ENCODE data around the gene VPS26A. TPM values are rescaled to one million over a fixed set of nuclear protein-coding genes. Genes with fewer than 3 reads are reported as not detected.
"Not testable (repeated sequence)": the region's sequence is repeated elsewhere in the genome, so short reads cannot be mapped to it uniquely, and the experiment has no call there.

VPS26A gene
- total RNA-seq, 6 donors from 2014 or later, result 18.9 to 57.7 (median 40.9) TPM

DNA sequence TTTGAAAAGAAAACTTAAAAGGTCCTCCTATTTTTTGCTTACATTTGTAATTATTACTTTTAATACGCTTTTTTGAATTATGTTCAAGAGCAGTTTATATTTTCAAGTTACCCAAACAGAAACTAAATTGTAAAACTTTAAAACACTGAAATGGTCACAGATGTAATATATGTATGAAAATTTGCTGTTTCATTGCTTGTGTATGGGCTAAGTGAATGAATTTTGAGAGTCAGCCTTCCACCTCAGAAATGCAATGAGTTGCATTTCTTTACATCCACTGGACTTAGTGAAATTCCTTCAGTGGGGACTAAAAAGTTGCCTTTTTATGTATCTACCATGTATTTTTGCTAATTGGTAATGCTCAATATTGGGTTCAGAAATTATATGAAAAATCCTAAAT, 1.6 kb downstream of the VPS26A start:
- Histone ChIP-seq H3K4me1 (peaks cover 8 to 48% (median 26%) of the 10 kb centered on the region in 4 donors), H3K27me3 (no peaks in the 10 kb centered on the region), H3K4me3 (peak overlapping the region in 3 of 4 donors; percentile 92 to 97 (median 96)), H3K9me3 (no peaks in the 10 kb centered on the region), H3K27ac (peak overlapping the region in 2 of 4 donors; percentile 99 to 100), H3K36me3 (no peaks in the 10 kb centered on the region)
- DNase-seq (no peak), ATAC-seq (ENCODE audit: low FRiP score in 2 of 2) (no peak)
- TF ChIP-seq POLR2A (IDR thresholded peaks at IDR 0.05) (no peak), POLR2AphosphoS5 (IDR thresholded peaks at IDR 0.05) (no peak), EP300 (IDR thresholded peaks at IDR 0.05) (no peak)
- TF ChIP-seq, protein P1, sequence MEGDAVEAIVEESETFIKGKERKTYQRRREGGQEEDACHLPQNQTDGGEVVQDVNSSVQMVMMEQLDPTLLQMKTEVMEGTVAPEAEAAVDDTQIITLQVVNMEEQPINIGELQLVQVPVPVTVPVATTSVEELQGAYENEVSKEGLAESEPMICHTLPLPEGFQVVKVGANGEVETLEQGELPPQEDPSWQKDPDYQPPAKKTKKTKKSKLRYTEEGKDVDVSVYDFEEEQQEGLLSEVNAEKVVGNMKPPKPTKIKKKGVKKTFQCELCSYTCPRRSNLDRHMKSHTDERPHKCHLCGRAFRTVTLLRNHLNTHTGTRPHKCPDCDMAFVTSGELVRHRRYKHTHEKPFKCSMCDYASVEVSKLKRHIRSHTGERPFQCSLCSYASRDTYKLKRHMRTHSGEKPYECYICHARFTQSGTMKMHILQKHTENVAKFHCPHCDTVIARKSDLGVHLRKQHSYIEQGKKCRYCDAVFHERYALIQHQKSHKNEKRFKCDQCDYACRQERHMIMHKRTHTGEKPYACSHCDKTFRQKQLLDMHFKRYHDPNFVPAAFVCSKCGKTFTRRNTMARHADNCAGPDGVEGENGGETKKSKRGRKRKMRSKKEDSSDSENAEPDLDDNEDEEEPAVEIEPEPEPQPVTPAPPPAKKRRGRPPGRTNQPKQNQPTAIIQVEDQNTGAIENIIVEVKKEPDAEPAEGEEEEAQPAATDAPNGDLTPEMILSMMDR (IDR thresholded peaks at IDR 0.05), result no peak
- WGBS, 2 donors, result 48 to 51% methylated on average over 1 of the region's 1 CpG

DNA sequence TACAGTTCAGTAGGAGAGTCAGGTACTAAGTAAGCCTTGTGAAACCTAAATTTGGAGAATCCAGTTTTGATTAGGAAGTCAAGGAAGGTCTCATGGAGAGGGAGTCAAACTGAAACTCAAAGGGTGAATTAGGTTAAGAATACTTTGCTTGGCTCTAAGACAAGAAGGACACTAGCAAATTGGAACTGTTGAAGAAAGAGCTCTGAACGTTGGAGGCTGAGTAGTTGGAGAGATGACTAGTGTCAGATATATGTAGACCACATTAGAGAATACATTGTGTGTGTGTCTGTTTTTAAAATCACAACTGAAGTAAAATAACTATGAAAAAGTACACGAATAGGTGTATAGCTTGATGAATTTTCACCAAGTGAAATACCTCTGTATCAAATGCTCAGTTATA, 6.3 kb downstream of the VPS26A start:
- ATAC-seq (ENCODE audit: low FRiP score in 2 of 2), result no peak
- 46 to 57% methylated on average over 2 of the region's 2 CpGs for WGBS, 2 donors
- no peaks in the 10 kb centered on the region for H3K9me3 ChIP-seq
- no peaks in the 10 kb centered on the region for H3K27me3 ChIP-seq
- H3K36me3 ChIP-seq, result peaks cover 0 to 22% (median 12%) of the 10 kb centered on the region in 4 donors
- H3K4me3 ChIP-seq, result no peak overlapping the region
- H3K4me1 ChIP-seq, result peaks cover 5 to 45% (median 17%) of the 10 kb centered on the region in 4 donors
- no peak overlapping the region for H3K27ac ChIP-seq
- TF ChIP-seq POLR2AphosphoS5 (IDR thresholded peaks at IDR 0.05) (no peak), EP300 (IDR thresholded peaks at IDR 0.05) (no peak)
- no peak for DNase-seq

DNA sequence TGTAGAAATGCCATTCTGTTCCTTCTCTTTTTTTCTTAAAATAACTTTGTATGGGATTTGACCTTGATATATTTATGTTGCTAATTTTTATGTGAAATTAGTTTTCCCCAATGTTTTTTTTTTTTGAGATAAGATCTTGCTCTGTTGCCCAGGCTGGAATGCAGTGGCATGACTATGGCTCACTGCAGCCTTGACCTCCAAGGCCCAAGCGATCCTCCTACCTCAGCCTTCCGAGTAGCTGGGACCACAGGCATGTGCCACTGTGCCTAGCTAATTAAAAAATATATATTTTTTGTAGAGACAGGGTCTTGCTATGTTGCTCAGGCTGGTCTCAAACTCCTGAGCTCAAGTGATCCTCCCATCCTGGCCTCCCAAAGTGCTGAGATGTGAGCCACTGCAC, 16.0 kb downstream of the VPS26A start:
- H3K27ac ChIP-seq, result no peak overlapping the region
- ATAC-seq (ENCODE audit: low FRiP score in 2 of 2), result no peak
- TF ChIP-seq, protein P1 (IDR thresholded peaks at IDR 0.05), result no peak
- TF ChIP-seq POLR2A (IDR thresholded peaks at IDR 0.05) (no peak), POLR2AphosphoS5 (IDR thresholded peaks at IDR 0.05) (no peak), EP300 (IDR thresholded peaks at IDR 0.05) (no peak)
- H3K36me3 ChIP-seq, result peaks cover 0 to 27% (median 5%) of the 10 kb centered on the region in 4 donors
- no peak overlapping the region for H3K4me3 ChIP-seq
- H3K27me3 ChIP-seq, result no peaks in the 10 kb centered on the region
- H3K4me1 ChIP-seq, result no peaks in the 10 kb centered on the region
- no peak for DNase-seq
- WGBS, 2 donors, result 93 to 97% methylated on average over 2 of the region's 2 CpGs
- H3K9me3 ChIP-seq, result no peaks in the 10 kb centered on the region

DNA sequence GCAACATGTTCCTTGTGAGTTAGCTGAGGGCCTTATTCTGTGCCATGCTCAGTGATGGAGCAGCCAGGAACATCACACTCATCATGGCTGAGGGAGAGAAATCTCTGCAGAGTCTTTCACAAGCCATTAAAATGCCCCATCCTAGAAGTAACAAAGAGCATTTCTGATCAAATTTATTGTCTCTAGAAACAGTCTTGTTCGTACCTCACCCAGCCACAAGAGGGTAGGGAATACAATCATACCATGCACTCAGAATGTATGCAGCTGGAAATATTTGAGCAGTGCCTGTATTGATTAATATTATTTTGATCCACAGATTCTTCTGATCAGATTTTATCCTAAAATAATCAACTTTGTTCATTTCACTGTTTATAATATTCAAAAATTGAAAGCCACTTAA, 17.3 kb downstream of the VPS26A start:
- ATAC-seq (ENCODE audit: low FRiP score in 2 of 2), result no peak
- TF ChIP-seq EP300 (IDR thresholded peaks at IDR 0.05), result no peak
- H3K9me3 ChIP-seq, result no peaks in the 10 kb centered on the region
- H3K4me3 ChIP-seq, result no peak overlapping the region
- no peak for DNase-seq
- H3K36me3 ChIP-seq, result peaks cover 0 to 20% (median 4%) of the 10 kb centered on the region in 4 donors
- WGBS, 2 donors, result 76 to 81% methylated on average over 1 of the region's 1 CpG
- H3K4me1 ChIP-seq, result no peaks in the 10 kb centered on the region
- no peak overlapping the region for H3K27ac ChIP-seq
- no peaks in the 10 kb centered on the region for H3K27me3 ChIP-seq

DNA sequence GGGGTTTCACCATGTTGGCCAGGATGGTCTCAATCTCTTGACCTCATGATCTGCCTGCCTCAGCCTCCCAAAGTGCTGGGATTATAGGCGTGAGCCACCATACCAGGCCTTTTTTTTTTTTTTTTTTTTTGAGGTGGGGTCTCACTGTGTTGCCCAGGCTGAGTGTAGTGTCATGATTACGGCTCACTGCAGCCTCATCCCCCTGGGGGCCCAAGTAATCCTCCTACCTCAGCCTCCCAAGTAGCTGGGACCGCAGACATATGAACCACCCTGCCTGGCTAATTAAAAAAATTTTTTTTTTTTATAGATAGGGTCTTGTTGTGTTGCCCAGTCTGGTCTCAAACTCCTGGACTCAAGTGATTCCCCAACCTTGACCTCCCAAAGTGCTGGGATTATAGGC, 18.1 kb downstream of the VPS26A start:
- H3K9me3 ChIP-seq; H3K27ac ChIP-seq; H3K27me3 ChIP-seq; ATAC-seq (ENCODE audit: low FRiP score in 2 of 2); H3K4me3 ChIP-seq; H3K4me1 ChIP-seq; DNase-seq: not testable (repeated sequence)
- WGBS, 2 donors, result 98 to 100% methylated on average over 3 of the region's 3 CpGs
- H3K36me3 ChIP-seq, result peaks cover 0 to 12% (median 1%) of the 10 kb centered on the region in 4 donors

DNA sequence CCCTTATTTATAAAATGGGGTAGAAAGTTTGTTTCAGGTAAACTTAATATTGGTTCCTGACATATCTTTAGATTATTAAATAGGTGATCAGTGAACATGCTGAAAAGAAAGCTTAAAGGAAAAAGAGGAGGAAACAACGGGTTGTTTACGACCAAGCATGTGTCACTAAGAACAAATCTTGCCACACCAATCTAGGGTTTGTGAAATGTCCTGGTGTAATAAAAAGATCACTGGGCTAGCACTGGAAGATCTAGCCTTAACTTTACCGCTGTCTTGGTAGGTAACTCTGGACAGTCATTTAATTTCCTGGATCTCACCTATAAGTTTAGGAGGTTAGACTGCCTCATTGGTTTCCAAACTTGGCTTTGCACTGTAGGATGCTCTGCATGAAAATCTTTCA, 19.0 kb downstream of the VPS26A start:
- H3K9me3 ChIP-seq, result no peaks in the 10 kb centered on the region
- H3K4me3 ChIP-seq, result no peak overlapping the region
- H3K36me3 ChIP-seq, result peaks cover 0 to 7% (median 0%) of the 10 kb centered on the region in 4 donors
- H3K27me3 ChIP-seq, result no peaks in the 10 kb centered on the region
- DNase-seq, result no peak
- 52 to 97% methylated on average over 3 of the region's 3 CpGs for WGBS, 2 donors
- H3K4me1 ChIP-seq, result peaks cover 0 to 15% (median 5%) of the 10 kb centered on the region in 4 donors
- no peak overlapping the region for H3K27ac ChIP-seq
- no peak for TF ChIP-seq POLR2A (IDR thresholded peaks at IDR 0.05)
- TF ChIP-seq POLR2AphosphoS5 (IDR thresholded peaks at IDR 0.05), result no peak
- no peak for TF ChIP-seq EP300 (IDR thresholded peaks at IDR 0.05)
- TF ChIP-seq, protein P1 (IDR thresholded peaks at IDR 0.05), result no peak
- no peak for ATAC-seq (ENCODE audit: low FRiP score in 2 of 2)

Data from upper lobe of left lung (tissue), 6 donors.